Measurements from ENCODE around the gene GOT1.

- TF ChIP-seq CTCF (IDR thresholded peaks at IDR 0.05) (no peak), ZNF512 (CRISPR knock-in tag; IDR thresholded peaks at IDR 0.05; ENCODE audit: borderline replicate concordance) (no peak), AFF4 (CRISPR knock-in tag; IDR thresholded peaks at IDR 0.05; ENCODE audit: borderline replicate concordance) (no peak), SMAD4 (CRISPR knock-in tag; IDR thresholded peaks at IDR 0.05) (no peak), SP1 (CRISPR knock-in tag; conservative IDR thresholded peaks at IDR 0.05) (no peak), AR (CRISPR knock-in tag; IDR thresholded peaks at IDR 0.05) (no peak)
Observed at GRCh38 chr10:99422529-99423096, 7.8 kb downstream of the GOT1 start.
